HG02970 (cell line): Measurements from ENCODE around the gene MN1.

Source experiments
- ATAC-seq: cut with Tn5 transposase; IDR thresholded peaks from one replicate; pipeline ENCODE4 v1.9.1; 2021; ENCODE audit warnings: mild to moderate bottlenecking, moderate library complexity, moderate number of reproducible peaks; ENCODE audit not compliant: unreplicated experiment, low FRiP score

The MN1 gene

GRCh38 chr22:27827604-27828587 is 26.3 kb upstream of the MN1 start:
- ATAC-seq, result no peak

- ATAC-seq, result no peak
Observed at GRCh38 chr22:27825174-27825573, 23.6 kb upstream of the MN1 start.

GRCh38 chr22:27823221-27823620 is 21.7 kb upstream of the MN1 start:
- ATAC-seq, result no peak

- ATAC-seq, result no peak
Observed at GRCh38 chr22:27820896-27821866, 19.6 kb upstream of the MN1 start.

GRCh38 chr22:27816552-27816951 is 15.0 kb upstream of the MN1 start:
- ATAC-seq, result no peak

- ATAC-seq, result no peak
Observed at GRCh38 chr22:27815826-27816530, 14.4 kb upstream of the MN1 start.

- no peak for ATAC-seq
Observed at GRCh38 chr22:27814993-27815392, 13.4 kb upstream of the MN1 start.

GRCh38 chr22:27811778-27812177 is 10.2 kb upstream of the MN1 start:
- no peak for ATAC-seq

- ATAC-seq, result no peak
Observed at GRCh38 chr22:27810609-27811151, 9.1 kb upstream of the MN1 start.

- ATAC-seq, result no peak
Observed at GRCh38 chr22:27809700-27810608, 8.4 kb upstream of the MN1 start.

- no peak for ATAC-seq
Observed at GRCh38 chr22:27809226-27809603, 7.7 kb upstream of the MN1 start.

GRCh38 chr22:27808451-27809225 is 7.1 kb upstream of the MN1 start:
- no peak for ATAC-seq

GRCh38 chr22:27805841-27806240 is 4.3 kb upstream of the MN1 start:
- ATAC-seq, result no peak

- ATAC-seq, result no peak
Observed at GRCh38 chr22:27804470-27805297, 3.1 kb upstream of the MN1 start.

GRCh38 chr22:27803841-27804415 is 2.4 kb upstream of the MN1 start:
- ATAC-seq, result no peak

GRCh38 chr22:27802346-27803073 is 954 bp upstream of the MN1 start:
- no peak for ATAC-seq

- ATAC-seq, result no peak
Observed at GRCh38 chr22:27801202-27801615, 347 bp downstream of the MN1 start.
